Activated T-helper 9 cell treated with anti-CD3 and anti-CD28 coated beads, Interleukin-2, amount 50 U/mL, for 16 hours (primary cell): ENCODE measurements around the gene BUB3.

Source experiments
- DNase-seq: peaks from one replicate; pipeline ENCODE4 v3.0.0-alpha.2; 2020; ENCODE audit warnings: low read depth

BUB3 gene

DNA sequence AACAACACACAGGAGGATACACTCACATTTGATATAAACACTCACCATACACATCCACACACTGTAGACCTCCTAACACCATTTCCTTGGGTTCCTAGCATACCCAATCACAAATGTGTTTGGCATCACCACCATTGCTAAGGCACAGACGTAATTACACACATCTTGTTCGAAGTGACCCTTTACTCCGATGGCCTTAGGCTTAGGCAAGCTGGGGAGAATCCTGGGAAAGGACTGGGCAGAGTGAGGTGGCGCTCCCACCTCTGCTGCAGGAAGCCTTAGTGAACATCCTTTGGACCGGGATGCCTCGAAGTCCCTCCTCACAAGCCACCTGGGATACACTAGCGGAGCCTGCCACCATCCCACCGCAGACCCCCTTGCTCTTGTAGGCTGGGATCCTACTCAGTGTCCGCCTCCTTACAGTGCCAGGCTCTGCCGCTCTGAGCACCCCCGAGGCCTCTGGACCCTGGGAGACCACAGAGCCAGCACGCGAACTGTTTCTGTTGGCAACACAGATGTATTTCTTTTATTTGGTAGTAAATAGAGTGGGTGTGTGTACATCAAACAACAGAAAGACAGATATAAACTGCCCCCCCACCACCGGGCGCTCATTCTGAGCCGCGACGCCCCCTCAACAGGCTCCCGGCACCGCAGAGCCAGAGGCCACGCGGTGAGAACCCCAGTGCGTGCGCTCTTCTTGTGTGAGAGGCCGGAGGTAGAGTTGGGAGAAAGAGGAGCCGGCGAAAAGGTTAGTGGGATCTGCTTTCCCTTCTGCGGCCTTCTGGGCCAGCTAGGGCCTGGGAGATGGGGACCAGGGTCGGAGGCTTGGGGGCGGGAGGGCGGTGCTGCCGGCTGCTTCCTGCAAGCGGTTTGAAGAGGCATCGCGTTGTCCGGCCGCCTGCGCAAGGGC, 12.2 kb upstream of the BUB3 start:
- DNase-seq: no peak

DNA sequence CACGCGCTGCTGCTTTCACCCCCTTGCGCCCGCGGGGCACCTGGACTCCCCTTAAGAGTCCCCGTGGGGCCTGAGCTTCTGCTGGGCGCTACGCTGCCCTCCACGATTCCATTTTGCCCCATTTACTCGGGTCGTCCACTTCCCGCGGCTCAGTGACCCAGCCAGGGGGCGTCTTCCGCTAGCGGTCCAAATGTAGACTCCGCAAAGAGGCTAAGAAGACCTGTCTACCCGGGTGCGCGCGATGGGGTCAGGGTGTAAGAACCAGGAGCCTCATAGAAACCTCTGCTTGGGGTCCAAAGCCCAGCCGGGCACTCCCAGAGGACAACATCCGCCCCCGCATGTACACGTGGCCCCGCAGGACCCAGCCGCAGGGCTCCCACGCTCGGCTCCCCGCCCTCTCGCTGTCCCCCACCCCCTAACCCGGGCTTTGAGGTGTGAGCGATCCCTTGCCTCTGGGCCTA, 11.5 kb upstream of the BUB3 start:
- DNase-seq: no peak

DNA sequence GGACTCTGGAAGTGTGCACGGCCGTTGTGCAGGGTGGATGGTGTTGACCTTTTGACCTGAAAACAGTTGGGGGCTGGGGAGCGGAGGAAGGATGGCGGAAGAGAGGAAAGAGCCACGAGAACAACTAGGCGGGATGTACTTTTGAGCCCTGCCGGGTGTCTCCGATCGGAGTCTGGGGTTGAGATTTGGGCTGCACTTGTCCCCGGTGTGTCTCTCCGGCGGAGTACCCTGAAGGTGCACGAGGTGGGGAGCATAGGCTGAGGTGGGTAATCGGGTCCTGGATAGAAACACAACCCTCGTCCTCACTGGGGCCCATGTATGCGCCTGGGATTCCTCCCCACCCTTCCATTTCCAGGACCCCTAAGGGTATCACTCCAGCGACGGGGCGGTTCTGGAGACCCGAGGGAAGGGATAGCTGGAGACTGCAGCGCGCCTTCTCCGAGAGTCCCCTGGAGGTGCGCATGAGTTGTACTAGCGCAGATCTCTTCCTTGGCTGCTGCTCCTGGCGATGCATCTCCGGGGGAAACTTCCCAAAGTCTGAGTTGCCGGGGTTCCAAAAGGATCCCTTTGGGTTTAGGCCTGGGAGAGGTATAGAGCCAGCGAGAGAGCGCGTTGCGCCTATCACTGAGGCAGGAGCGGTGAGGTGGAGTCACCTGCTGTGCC, 10.9 kb upstream of the BUB3 start:
- DNase-seq: no peak

DNA sequence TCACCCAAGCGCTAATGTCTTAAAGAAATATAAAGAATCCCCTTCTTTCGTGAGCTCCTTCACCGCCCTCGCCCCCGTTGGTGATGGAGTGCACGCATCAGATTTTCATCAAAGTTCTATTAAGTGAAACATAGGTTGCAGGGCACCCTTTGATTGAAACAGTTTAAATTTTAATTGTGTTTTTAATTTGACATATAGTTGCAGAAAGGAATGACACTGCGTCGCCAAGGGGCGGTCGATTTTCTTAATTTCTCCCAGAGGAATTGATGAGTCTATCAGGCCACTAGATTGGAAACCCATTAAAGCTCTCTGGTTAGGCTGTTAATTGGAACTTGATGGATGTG, 10.4 kb upstream of the BUB3 start:
- no peak for DNase-seq

DNA sequence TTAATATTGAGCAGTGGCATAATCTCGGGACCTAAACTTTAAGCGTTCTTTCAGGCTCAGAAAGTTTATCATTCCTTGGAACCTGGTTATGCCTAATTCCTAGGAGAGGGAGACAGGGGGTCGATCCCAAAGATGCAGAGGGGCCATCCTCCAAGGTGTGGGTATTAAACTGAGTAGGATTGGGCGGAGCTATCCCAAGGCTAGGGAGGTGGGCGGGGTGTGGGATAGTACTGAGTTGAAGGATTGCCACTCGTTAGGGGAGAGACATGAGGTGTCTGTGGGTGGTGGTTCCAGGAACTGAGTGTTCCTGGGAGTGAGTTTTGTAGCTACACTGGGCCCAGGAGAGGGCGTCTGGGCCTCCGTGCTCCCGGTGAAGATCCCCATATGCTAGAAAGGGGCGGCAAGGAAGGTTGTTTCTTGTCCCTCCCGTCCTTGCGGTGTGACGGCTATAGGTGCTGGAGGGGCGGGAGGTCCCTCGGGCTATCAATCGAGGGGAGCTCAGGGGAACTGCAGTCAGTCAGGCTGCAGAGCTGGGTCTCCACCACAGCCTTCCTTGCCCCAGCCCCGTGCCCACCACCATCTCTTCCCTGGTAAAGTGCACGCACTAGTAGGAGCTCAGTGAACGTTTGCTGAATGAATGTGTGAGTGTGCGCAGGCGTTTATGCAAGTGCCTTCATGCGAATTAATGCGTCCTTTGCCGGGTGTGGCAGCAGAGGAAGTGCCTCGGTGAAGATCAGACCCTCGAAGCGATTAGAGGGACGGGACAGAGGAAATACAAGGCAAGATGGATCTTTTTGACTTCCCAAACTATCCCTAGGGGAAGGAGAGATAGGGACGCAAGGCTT, 9.3 kb upstream of the BUB3 start:
- DNase-seq: no peak

DNA sequence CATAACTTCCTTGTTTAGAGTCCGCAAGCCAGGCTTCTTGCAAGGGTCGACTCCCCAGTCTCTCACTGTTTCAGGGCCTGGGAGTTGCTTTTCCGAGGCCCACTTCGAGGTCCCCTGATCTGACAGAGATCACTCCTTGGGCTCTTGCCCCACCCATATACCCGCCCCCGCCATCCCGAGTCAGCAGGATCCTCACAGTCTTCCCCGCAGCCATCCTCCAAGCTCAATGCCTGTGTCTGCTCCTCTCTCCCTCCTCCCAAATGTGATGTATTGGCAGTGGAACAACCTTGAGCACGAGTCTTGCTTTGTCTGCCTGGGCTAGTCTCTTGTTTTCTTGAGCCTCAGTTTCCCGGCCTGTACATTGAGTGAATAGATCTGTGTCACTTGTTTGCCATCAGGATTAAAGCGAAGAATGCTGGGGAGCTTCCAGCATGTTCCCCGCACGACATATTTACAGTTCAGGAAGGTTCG, 8.6 kb upstream of the BUB3 start:
- no peak for DNase-seq

DNA sequence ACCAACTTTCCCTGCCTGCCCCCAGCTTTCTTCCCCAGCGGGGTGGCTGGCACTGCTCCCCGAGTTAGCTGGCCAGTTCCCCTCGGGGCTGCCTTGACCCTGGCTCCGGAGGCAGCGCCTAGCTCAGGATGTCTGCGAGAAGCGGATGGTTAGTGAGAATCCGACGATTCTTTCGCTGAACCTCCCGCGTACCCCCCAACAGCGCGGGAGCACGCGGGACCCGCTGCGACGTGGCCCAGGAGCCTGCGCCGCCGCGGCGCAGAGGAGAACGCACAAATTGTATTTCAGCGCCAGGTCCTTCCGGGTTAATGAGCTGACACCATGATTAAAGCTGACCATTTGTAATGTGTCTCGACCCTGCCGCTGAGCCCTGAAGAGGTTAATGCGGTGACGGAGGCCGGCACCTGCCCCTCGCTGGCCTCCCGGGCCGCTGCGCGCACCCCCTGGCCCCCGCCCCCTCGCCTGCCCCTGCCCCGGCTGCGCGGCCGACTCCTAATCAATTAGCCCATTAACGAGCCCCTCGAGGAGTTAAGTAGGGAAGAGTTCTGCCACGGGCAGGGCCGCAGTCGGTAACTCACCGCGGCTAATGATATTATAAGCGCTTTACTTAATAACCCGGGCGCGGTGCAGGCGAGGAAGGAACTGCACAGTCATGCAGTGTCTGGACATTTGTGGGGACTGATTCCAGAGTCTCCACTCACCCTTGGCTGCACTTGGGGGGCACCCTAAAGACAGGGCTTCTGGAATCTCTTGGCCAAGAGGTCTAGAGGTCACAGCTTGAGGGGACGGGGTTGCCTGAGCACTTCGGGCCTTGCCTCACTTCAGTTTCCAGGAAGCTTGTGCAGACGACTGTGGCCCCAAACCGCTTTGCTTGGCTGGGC, 7.9 kb upstream of the BUB3 start:
- no peak for DNase-seq

DNA sequence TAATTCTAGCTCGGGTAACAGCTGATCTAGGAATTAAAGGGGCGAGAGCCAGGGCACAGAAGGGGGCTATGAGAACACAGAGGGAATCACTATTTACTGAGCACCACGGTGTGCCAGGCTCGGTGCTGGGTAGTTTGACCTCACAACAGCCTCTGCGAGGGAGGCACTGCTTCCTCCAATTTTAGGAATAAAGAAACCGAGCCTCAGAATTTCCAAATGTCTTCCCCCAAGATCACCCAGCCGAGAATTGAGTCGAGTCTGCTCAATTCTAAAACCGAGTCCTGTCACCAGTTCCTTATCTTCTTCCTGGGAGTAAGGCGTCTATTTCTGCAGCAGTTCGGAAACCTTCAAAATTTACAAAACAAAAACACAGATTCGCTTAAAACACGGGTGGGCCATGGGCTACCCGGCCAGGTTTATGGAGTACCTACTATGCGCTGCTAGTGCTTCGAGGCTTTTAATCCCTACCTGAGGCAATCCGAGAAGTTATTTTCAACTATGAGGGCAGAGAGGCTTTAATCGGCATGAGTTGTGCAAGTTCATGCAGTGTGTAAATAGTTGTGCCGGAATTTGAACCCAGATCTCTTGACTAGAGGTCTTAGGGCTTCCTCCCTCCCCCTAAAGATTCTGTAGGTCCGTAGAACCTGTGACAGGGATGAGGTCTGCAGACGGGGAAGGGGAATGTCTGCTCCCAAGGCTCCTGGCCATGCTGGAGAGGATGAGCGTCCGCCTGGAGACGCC, 7.1 kb upstream of the BUB3 start:
- no peak for DNase-seq

DNA sequence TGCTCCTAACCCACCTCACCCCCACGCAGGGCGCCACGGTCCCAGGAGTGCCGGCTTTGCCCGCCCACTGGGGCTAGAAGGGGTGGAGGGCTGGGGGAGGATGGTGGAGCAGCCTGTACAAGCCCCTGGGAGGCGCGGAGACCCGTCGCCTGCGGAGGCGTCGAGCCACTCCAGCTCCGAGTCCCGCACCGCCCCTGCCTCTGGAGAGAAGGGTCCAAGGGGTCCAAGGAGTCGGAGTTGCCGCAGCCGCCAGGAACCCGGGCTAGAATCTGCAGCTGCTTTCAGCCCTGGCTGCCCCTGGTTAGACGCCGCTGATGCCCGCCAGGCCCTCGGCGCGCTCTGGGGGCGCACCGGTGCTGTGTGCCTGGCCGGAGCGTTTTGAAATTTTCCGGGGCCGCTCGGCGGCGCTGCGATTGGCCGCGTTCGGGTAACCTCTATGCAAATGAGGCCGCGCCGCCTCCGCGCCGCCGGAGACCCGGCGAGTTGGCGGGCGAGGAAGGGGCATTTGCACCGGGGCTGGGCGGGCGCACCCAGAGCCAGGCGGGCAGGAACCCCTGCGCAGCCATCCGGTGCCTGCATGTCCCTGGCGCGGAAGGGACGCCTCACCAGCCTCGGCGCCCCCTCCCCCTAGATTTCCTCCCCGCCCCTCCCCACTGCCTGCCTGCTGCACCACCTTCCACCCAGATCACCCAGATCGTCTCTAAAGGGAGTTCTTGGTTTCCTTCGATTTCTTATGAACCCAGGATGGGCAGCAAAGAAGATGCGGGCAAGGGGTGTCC, 6.4 kb upstream of the BUB3 start, which contains the start of gene HMX2:
Gene HMX2 (plus strand): TSS at position 502 of the 779 bp plus-strand sequence. CDS start 243 bp downstream, at position 745.
- DNase-seq: no peak

DNA sequence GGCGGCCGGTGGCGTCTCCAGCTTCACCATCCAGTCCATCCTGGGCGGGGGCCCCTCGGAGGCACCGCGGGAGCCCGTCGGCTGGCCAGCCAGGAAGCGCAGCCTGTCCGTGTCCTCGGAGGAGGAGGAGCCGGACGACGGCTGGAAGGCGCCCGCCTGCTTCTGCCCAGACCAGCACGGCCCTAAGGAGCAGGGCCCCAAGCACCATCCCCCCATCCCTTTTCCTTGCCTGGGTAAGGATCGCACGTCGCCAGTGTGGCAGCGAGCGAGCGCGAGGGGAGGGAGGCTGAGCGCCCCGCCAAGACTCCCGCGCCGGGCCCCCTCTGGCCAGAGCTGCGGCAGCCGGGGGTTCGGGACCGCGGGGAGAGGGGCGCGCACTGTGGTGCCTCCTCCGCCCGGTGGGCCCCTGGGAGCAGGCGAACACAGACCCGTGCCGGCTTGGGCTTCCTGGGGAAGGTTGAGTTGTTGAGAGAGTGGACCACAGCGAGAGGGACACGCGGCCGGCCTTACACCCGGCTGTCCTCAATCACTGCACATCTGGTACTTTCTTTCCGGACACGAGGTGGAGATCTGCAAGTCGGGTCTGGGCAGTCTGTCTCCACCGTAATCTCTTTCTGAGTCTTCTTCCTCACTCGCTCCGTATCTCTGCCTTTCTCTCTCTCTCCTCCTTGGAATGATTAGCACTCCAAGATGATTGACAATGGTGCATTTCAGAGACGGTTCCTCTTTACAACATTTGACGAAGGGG, 5.6 kb upstream of the BUB3 start:
- no peak for DNase-seq

DNA sequence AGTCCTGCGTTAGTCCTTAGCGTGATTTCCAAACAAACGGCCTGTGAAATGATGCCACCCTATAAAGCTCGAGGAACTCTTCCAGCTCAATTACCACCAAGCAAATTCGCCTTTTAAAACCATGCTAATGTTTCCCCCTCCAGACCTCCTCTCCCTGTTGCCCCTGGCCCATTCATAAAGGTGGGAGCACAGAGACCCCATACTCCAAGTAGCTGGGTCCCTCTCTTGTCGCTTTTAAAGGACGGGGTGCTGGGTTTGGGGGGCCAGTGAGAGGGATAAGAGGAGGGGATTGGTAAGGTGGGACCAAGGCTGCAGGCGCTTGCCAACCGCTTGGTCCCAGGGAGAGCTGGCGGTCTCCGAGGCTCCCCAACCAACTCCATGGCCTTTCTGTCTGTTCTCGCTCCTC, 5.0 kb upstream of the BUB3 start:
- DNase-seq: no peak

DNA sequence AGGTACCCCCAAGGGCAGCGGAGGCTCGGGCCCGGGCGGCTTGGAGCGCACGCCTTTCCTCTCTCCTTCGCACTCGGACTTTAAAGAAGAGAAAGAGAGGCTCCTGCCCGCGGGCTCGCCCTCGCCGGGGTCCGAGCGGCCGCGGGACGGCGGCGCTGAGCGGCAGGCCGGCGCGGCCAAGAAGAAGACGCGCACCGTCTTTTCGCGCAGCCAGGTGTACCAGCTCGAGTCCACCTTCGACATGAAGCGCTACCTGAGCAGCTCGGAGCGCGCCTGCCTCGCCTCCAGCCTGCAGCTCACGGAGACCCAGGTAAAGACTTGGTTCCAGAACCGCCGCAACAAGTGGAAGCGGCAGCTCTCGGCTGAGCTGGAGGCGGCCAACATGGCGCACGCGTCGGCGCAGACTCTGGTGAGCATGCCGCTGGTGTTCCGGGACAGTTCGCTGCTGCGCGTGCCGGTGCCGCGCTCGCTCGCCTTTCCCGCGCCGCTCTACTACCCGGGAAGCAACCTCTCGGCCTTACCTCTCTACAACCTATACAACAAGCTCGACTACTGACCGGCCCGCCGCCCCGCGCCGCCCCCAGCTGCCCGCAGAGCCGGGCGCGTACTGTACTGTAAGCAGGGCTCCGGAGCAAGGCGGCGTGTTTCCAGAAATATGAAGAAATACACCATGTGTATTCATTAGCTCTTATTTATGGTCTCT, 4.5 kb upstream of the BUB3 start:
- no peak for DNase-seq

DNA sequence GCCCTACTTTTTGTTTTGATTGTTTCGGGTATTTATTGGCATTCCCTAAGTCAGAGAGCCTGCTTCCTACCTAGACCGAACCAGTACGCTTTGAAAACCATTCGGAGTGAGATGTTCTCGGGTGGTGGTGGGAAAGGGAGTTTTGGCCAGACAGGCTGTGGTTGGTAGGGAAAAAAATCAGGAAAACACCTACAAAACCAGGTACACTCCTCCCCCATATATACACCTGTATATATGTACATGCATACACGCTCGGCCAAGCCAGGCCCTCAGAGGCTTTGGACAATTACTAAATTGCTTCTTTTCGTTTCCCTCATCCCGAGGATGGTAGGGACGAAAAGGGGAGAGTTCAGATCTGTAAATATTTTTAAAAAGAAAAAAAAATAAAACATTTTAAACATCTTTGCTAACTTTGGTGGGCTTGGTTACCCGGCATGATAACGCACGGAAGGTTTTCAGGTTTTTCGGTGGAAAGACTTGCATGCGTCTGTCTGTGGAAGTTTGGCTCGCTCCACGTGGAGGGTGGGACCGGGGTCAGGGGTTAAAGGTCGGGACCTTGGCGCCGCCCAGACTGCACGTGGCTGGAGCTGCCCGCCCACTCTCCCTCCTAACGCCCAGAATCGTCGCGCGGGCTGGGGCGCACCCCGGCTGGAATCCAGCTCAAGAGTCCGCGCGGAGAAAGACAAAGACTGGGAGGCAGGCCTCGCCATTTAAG, 3.8 kb upstream of the BUB3 start:
- no peak for DNase-seq

DNA sequence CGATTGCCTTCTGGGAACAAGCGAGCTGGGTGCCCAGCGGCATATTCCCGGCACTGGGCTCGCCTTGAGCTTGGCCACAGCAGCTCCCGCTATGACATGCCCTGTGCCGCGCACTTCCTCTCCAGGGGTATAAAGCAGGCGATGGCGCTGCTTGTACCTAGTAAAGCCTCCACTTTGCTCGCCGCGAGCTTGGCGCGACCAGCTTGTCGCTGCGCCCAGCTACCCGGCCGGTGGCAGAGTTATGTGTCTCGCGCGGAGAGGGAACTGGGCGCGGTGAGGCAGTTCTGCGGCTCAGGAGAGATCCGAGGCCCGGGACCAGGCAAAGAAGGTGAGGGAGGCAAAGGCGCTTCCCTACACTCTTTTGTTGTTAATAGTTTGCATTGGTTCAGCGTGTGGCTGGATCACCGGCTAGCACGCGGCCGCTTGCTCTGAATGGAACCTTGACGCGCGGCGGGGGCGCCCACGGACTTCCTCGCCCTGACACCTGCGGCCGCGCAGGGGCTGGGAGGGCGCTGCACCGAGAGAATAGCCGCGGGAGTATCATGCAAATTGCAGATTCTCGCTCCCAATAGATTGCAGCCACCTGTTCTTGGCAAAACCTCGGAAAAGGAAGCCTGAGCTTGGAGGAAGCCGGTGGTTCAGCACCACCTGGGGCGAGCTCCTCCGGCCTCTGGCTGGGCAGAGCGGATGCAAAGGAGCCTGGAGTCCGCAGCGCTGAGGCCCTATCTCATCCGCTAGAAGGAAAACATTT, 3.0 kb upstream of the BUB3 start:
- DNase-seq: no peak

DNA sequence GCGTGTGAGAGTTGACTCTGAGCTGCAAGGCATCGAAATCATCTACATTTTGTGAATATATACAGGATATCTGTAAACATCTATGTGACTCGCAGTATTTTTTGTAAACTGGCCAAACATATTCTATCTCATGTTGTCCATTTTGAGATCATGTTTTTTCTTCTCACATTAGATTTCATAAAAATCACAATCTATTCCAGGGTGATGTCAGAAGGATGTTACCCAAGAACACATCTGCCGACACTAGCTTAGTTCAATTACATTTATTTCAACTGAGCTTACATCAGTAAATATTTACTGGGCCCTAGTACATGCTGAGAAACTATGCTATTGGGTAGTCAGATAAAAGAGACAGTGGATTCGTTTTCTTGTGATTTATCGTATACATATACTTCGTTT, 2.5 kb upstream of the BUB3 start:
- no peak for DNase-seq

DNA sequence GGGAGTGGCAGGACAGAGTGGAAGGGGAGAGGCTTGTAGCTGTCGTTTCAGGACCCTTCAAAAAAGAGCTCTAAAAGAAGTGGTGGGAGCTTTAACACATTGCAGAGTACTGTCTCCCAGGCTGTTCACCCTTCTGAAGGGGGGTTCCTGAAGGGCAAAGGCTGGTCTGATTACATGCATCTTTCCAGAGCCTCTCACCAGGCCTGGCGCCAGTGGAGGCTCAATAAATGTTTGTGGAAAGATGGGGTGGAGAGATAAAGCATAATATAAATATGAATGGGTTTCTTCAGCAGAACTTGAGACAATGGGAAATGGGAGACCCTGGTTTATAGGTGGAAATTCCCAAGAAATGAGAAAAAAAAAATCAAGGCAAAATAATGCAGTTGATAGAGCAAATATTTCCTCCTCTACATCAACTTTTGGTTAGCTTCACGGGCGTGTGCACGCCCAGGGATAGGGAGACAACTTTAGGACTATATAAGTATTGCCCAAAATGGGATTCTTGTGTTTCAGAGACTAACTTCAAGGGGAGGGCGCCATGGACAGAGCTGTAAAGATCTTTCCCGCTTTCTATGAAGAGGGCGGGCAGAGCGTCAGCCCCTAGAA, 613 bp upstream of the BUB3 start:
- DNase-seq: no peak
